HepG2 (cell line): ENCODE data around the gene WNT3A. TPM values are rescaled to one million over a fixed set of nuclear protein-coding genes. Genes with fewer than 3 reads are reported as not detected.

Source experiments
- ATAC-seq: fragments of 200-7000 bp; cut with Tn5 transposase; 3 replicates; pipeline ENCODE4 v1.9.1; 2020; ENCODE audit warnings: mild to moderate bottlenecking, moderate library complexity
- BruUV-seq: library from RNA; stranded (reverse); fragments of 400-500 nt; replicated peaks from 2 replicates; lab custom pipeline; 2021; lab: Mats Ljungman, UMichigan
- CTCF ChIA-PET: fragments of 300-600 bp; formaldehyde crosslinking; extraction: SDS; loops from one replicate; lab custom pipeline; 2021; ENCODE audit warnings: low total read pairs, inconsistent platforms, low intra/inter-chr PET ratio; lab: Yijun Ruan, JAX
- POLR2A ChIA-PET: fragments of 350-600 bp; sonication (Branson Sonifier 250); formaldehyde crosslinking; loops from one replicate; lab custom pipeline; 2020; ENCODE audit warnings: antibody characterized with exemption, inconsistent platforms; lab: Yijun Ruan, JAX
- DNase-seq: peaks from one replicate; pipeline ENCODE4 v3.0.0-alpha.2; 2015; ENCODE audit warnings: low spot score
- FAIRE-seq: peaks from 3 replicates; lab custom pipeline; 2011; peaks lifted over from hg19 to GRCh38; lab: Jason Lieb, UNC
- H2AFZ ChIP-seq: one replicate; pipeline ENCODE4 v1.6.1; 2011; ENCODE audit warnings: low read length, inconsistent platforms
- H3K27ac ChIP-seq: fragments of 300-600 bp; 3 replicates; pipeline ENCODE4 v1.8.0; 2011; ENCODE audit warnings: mixed run types, mild to moderate bottlenecking, mixed read lengths, low read length, inconsistent platforms; ENCODE audit not compliant: insufficient read depth; ENCODE audit errors: extremely low read length
- H3K27me3 ChIP-seq, 2 experiments: fragments of 200-600 bp in 1 of 2; 2 replicates in 1 of 2; 3 replicates in 1 of 2; pipeline versions ENCODE4 v1.6.0 to v1.8.0; 2011; ENCODE audit warnings: low read length in 2 of 2, mild to moderate bottlenecking in 2 of 2, moderate library complexity in 2 of 2, inconsistent platforms in 1 of 2; ENCODE audit not compliant: insufficient read depth in 2 of 2, control insufficient read depth in 1 of 2
- H3K36me3 ChIP-seq, 2 experiments: fragments of 200-600 bp in 1 of 2; replicated peaks in 1 of 2; 2 replicates in 1 of 2; 3 replicates in 1 of 2; pipeline versions ENCODE4 v1.5.1 to v1.8.0; 2011; ENCODE audit warnings: low read length in 2 of 2, inconsistent platforms in 1 of 2; ENCODE audit not compliant: insufficient read depth in 2 of 2, control insufficient read depth in 1 of 2
- H3K4me1 ChIP-seq: 2 replicates; pipeline ENCODE4 v1.5.1; 2012; ENCODE audit warnings: low read length, inconsistent platforms; ENCODE audit not compliant: insufficient read depth
- H3K4me2 ChIP-seq: 2 replicates; pipeline ENCODE4 v1.6.0; 2011; ENCODE audit warnings: low read depth, low read length, inconsistent platforms
- H3K4me3 ChIP-seq, 3 experiments: fragments of 200-600 bp in 1 of 3; sonication (generic), shearing (Covaris generic) in 1 of 3; replicated peaks in 1 of 3; 2 replicates each; pipeline ENCODE4 v1.5.1; 2011 to 2016; ENCODE audit warnings: low read length in 3 of 3, inconsistent platforms in 2 of 3, low read depth in 2 of 3, mild to moderate bottlenecking in 2 of 3, control low read depth in 1 of 3, mixed read lengths in 1 of 3; ENCODE audit not compliant: insufficient read depth in 1 of 3
- H3K79me2 ChIP-seq: one replicate; pipeline ENCODE4 v1.6.1; 2011; ENCODE audit warnings: low read length, inconsistent platforms; ENCODE audit not compliant: insufficient read depth
- H3K9ac ChIP-seq: 2 replicates; pipeline ENCODE4 v1.6.0; 2011; ENCODE audit warnings: mild to moderate bottlenecking, low read depth, low read length, inconsistent platforms; ENCODE audit not compliant: insufficient read depth
- H3K9me3 ChIP-seq: 2 replicates; pipeline ENCODE4 v1.5.1; 2012; ENCODE audit warnings: mild to moderate bottlenecking, low read length
- H4K20me1 ChIP-seq: 2 replicates; pipeline ENCODE4 v1.6.0; 2011; ENCODE audit warnings: inconsistent platforms, mild to moderate bottlenecking, low read length, moderate library complexity; ENCODE audit not compliant: insufficient read depth
- BCLAF1 ChIP-seq: fragments of 450-650 bp; IDR thresholded peaks from 2 replicates; pipeline ENCODE4 v1.6.1; 2017; ENCODE audit warnings: mild to moderate bottlenecking
- GPBP1L1 ChIP-seq: sonication (generic); formaldehyde crosslinking; IDR thresholded peaks from 2 replicates; pipeline ENCODE4 v1.5.0; 2020; ENCODE audit warnings: mild to moderate bottlenecking, missing genetic modification reagents
- HIVEP1 ChIP-seq: sonication (generic); formaldehyde crosslinking; IDR thresholded peaks from 2 replicates; pipeline ENCODE4 v1.4.0; 2020; ENCODE audit warnings: mild to moderate bottlenecking, missing genetic modification reagents
- IKZF4 ChIP-seq: sonication (generic); formaldehyde crosslinking; IDR thresholded peaks from 2 replicates; pipeline ENCODE4 v1.5.1; 2020; ENCODE audit warnings: borderline replicate concordance, mild to moderate bottlenecking, low read depth, missing genetic modification reagents; ENCODE audit errors: not compliant biosample characterization
- MTA1 ChIP-seq: sonication (generic); formaldehyde crosslinking; IDR thresholded peaks from 2 replicates; pipeline ENCODE4 v1.4.0; 2020; ENCODE audit warnings: missing genetic modification reagents, mild to moderate bottlenecking, borderline replicate concordance
- MTA3 ChIP-seq: sonication (generic); formaldehyde crosslinking; IDR thresholded peaks from 2 replicates; pipeline ENCODE4 v1.4.0; 2020; ENCODE audit warnings: missing genetic modification reagents
- NFE2 ChIP-seq: sonication (generic); formaldehyde crosslinking; IDR thresholded peaks from 2 replicates; pipeline ENCODE4 v1.4.0; 2020; ENCODE audit warnings: missing genetic modification reagents
- NFYB ChIP-seq: sonication (generic); formaldehyde crosslinking; IDR thresholded peaks from 2 replicates; pipeline ENCODE4 v1.4.0; 2020; ENCODE audit warnings: missing genetic modification reagents
- NR3C1 ChIP-seq: sonication (generic); formaldehyde crosslinking; IDR thresholded peaks from 2 replicates; pipeline ENCODE4 v1.4.0; 2020; ENCODE audit warnings: missing genetic modification reagents
- RBFOX2 ChIP-seq: fragments of 200-400 bp; formaldehyde crosslinking; IDR thresholded peaks from 2 replicates; pipeline ENCODE4 v1.6.1; 2017; ENCODE audit warnings: low read depth, mild to moderate bottlenecking, low read length
- TBL1XR1 ChIP-seq: fragments of 150-350 bp; IDR thresholded peaks from 2 replicates; pipeline ENCODE4 v1.6.1; 2014; ENCODE audit warnings: borderline replicate concordance, low read length; ENCODE audit not compliant: partially characterized antibody
- THAP11 ChIP-seq: IDR thresholded peaks from 2 replicates; pipeline ENCODE4 v1.6.1; 2016; ENCODE audit warnings: missing biosample characterization, missing genetic modification reagents
- THAP7 ChIP-seq: sonication (generic); formaldehyde crosslinking; IDR thresholded peaks from 2 replicates; pipeline ENCODE4 v1.8.1; 2023; ENCODE audit warnings: mild to moderate bottlenecking, missing genetic modification reagents
- ZNF513 ChIP-seq: sonication (generic); formaldehyde crosslinking; conservative IDR thresholded peaks from 2 replicates; pipeline ENCODE4 v1.5.0; 2020; ENCODE audit warnings: missing genetic modification reagents
- ZNF605 ChIP-seq: sonication (generic); formaldehyde crosslinking; IDR thresholded peaks from 2 replicates; pipeline ENCODE4 v1.8.0; 2022; ENCODE audit warnings: mild to moderate bottlenecking, missing genetic modification reagents
- ZNF629 ChIP-seq: sonication (generic); formaldehyde crosslinking; conservative IDR thresholded peaks from 2 replicates; pipeline ENCODE4 v1.5.0; 2020; ENCODE audit warnings: missing genetic modification reagents
- WGBS: methylation state at CpG from one replicate; pipeline ENCODE4 v1.1.6; 2017; ENCODE audit warnings: low lambda C conversion rate; 5-methylcytosine and 5-hydroxymethylcytosine counted together
- in situ Hi-C: cut with HindIII; loops from 2 replicates; pipeline ENCODE4 v1.10.0; 2017; ENCODE audit warnings: low pct_unique_long_range_greater_than_20kb; ENCODE audit not compliant: extremely low pct_ligation_motif_present
- intact Hi-C: fragments of 100-400 bp; cut with micrococcal nuclease; formaldehyde crosslinking; loops from one replicate; pipeline ENCODE4 v1.10.0; 2022; ENCODE audit not compliant: unreplicated experiment
- polyA plus RNA-seq, 8 experiments: library from polyadenylated mRNA; depleted of rRNA in 3 of 8; stranded (reverse) in 7 of 8; unstranded in 1 of 8; fragments of >200 nt; fragmentation: Illumina TruSeq in 4 of 8; extraction: Trizol in 4 of 8; gene quantifications; 2 replicates each; pipeline versions ENCODE4 v1.2.1 to v1.2.3, GENCODE V29; 2011 to 2016; ENCODE audit warnings: low read depth in 4 of 8, missing spikeins in 1 of 8, mixed read lengths in 1 of 8; ENCODE audit not compliant: insufficient read depth in 1 of 8
- total RNA-seq, 5 experiments: library from RNA; depleted of rRNA; stranded (reverse); fragments of >200 nt; fragmentation: Illumina TruSeq; extraction: Trizol; gene quantifications; 2 replicates each; pipeline ENCODE4 v1.2.3, GENCODE V29; 2016; ENCODE audit warnings: low read depth in 1 of 5

Gene WNT3A
- total and polyA plus RNA-seq, 2 of the 13 experiments (the other 11 are each of a cell fraction or from before 2014, with no cell fraction given), result not detected

- Histone ChIP-seq H3K27ac (no peak overlapping the region), H3K4me2 (no peak overlapping the region), H2AFZ (no peak overlapping the region), H3K9ac (no peak overlapping the region), H3K36me3 (no peaks in the 10 kb centered on the region), H3K4me3 (no peak overlapping the region), H4K20me1 (no peaks in the 10 kb centered on the region), H3K27me3 (peaks cover 0 to 7% of the 10 kb centered on the region in 2 experiments; a peak in 1 of 5 replicates), H3K9me3 (no peaks in the 10 kb centered on the region), H3K79me2 (no peaks in the 10 kb centered on the region), H3K4me1 (no peaks in the 10 kb centered on the region)
- ATAC-seq, result no peak; the same call in 2 of the 3 replicates
- BruUV-seq, result no TSS peak
- FAIRE-seq, result no peak
- in situ Hi-C loops (no loop called here), intact Hi-C loops (no loop called here)
- CTCF ChIA-PET, result no interaction called here
- no peak for DNase-seq
- POLR2A ChIA-PET, result no interaction called here
- 30% methylated on average over 8 of the region's 12 CpGs for WGBS
- TF ChIP-seq TBL1XR1, result no peak
- no peak for TF ChIP-seq THAP11 (CRISPR knock-in tag)
- TF ChIP-seq ZNF513, result no peak
- no peak for TF ChIP-seq NFE2 (CRISPR knock-in tag)
- TF ChIP-seq THAP7 (CRISPR knock-in tag), result no peak
- TF ChIP-seq RBFOX2, result no peak
- no peak for TF ChIP-seq MTA3
- no peak for TF ChIP-seq BCLAF1
- no peak for TF ChIP-seq GPBP1L1 (CRISPR knock-in tag)
- no peak for TF ChIP-seq MTA1 (CRISPR knock-in tag)
- TF ChIP-seq ZNF629 (CRISPR knock-in tag), result no peak
- no peak for TF ChIP-seq NR3C1 (CRISPR knock-in tag)
- no peak for TF ChIP-seq IKZF4 (CRISPR knock-in tag)
- TF ChIP-seq ZNF605 (CRISPR knock-in tag), result no peak
- TF ChIP-seq HIVEP1 (CRISPR knock-in tag), result no peak
- no peak for TF ChIP-seq NFYB (CRISPR knock-in tag)
These were observed 23.8 kb downstream of the WNT3A start for GRCh38 chr1:228030451-228031201.
